Trophoblast cell (in vitro differentiated cells and primary cell): ENCODE measurements around the gene ST6GALNAC3.

Source experiments
- DNase-seq, 2 donors: peaks; one replicate each; pipeline ENCODE4 v3.0.0-alpha.2; 2016
- H2AFZ ChIP-seq: 2 replicates; pipeline ENCODE4 v1.6.1; 2013; ENCODE audit warnings: low read length, moderate library complexity, mild to moderate bottlenecking; ENCODE audit not compliant: insufficient read depth, poor library complexity
- H2AK5ac ChIP-seq: 2 replicates; pipeline ENCODE4 v1.6.1; 2013; ENCODE audit warnings: mild to moderate bottlenecking, low read length
- H2BK120ac ChIP-seq: 2 replicates; pipeline ENCODE4 v1.6.1; 2013; ENCODE audit warnings: low read length, mild to moderate bottlenecking, moderate library complexity; ENCODE audit not compliant: insufficient read depth, poor library complexity
- H2BK12ac ChIP-seq: 2 replicates; pipeline ENCODE4 v1.6.1; 2013; ENCODE audit warnings: mild to moderate bottlenecking, low read length, moderate library complexity
- H2BK5ac ChIP-seq: 2 replicates; pipeline ENCODE4 v1.6.1; 2013; ENCODE audit warnings: low read length, low read depth, moderate library complexity, mild to moderate bottlenecking; ENCODE audit not compliant: poor library complexity
- H3K14ac ChIP-seq: 2 replicates; pipeline ENCODE4 v1.6.1; 2013; ENCODE audit warnings: mild to moderate bottlenecking, low read length
- H3K18ac ChIP-seq: 2 replicates; pipeline ENCODE4 v1.6.1; 2013; ENCODE audit warnings: mild to moderate bottlenecking, low read length
- H3K23ac ChIP-seq: 2 replicates; pipeline ENCODE4 v1.6.1; 2013; ENCODE audit warnings: low read length
- H3K27ac ChIP-seq: 2 replicates; pipeline ENCODE4 v1.5.1; 2013; ENCODE audit warnings: low read depth, mild to moderate bottlenecking, inconsistent platforms, low read length, moderate library complexity
- H3K27me3 ChIP-seq: 2 replicates; pipeline ENCODE4 v1.6.1; 2013; ENCODE audit warnings: inconsistent platforms, mild to moderate bottlenecking, low read length, moderate library complexity; ENCODE audit not compliant: insufficient read depth
- H3K36me3 ChIP-seq, 2 experiments: 1 replicate in 1 of 2; 2 replicates in 1 of 2; pipeline ENCODE4 v1.6.1; 2013; ENCODE audit warnings: low read length in 2 of 2, mild to moderate bottlenecking in 2 of 2, moderate library complexity in 1 of 2; ENCODE audit not compliant: insufficient read depth in 2 of 2, control insufficient read depth in 1 of 2
- H3K4ac ChIP-seq: 2 replicates; pipeline ENCODE4 v1.6.1; 2013; ENCODE audit warnings: low read depth, mild to moderate bottlenecking, low read length, moderate library complexity
- H3K4me1 ChIP-seq, 2 experiments: 1 replicate in 1 of 2; 2 replicates in 1 of 2; pipeline ENCODE4 v1.6.1; 2013; ENCODE audit warnings: low read length in 2 of 2, mild to moderate bottlenecking in 2 of 2, moderate library complexity in 1 of 2; ENCODE audit not compliant: insufficient read depth in 2 of 2, control insufficient read depth in 1 of 2
- H3K4me2 ChIP-seq: 2 replicates; pipeline ENCODE4 v1.6.1; 2013; ENCODE audit warnings: inconsistent platforms, mild to moderate bottlenecking, low read length, moderate library complexity
- H3K4me3 ChIP-seq: 2 replicates; pipeline ENCODE4 v1.5.1; 2013; ENCODE audit warnings: mild to moderate bottlenecking, low read depth, low read length, inconsistent platforms
- H3K79me1 ChIP-seq: one replicate; pipeline ENCODE4 v1.6.1; 2013; ENCODE audit warnings: low read length
- H3K79me2 ChIP-seq: 2 replicates; pipeline ENCODE4 v1.6.1; 2013; ENCODE audit warnings: low read length, mild to moderate bottlenecking; ENCODE audit not compliant: control insufficient read depth, insufficient read depth, poor library complexity
- H3K9ac ChIP-seq: 2 replicates; pipeline ENCODE4 v1.6.1; 2013; ENCODE audit warnings: mild to moderate bottlenecking, low read length
- H3K9me3 ChIP-seq: 2 replicates; pipeline ENCODE4 v1.6.1; 2013; ENCODE audit warnings: low read depth, mild to moderate bottlenecking, control low read depth, inconsistent platforms, low read length; ENCODE audit not compliant: insufficient read depth
- H4K12ac ChIP-seq: 2 replicates; pipeline ENCODE4 v1.6.1; 2013; ENCODE audit warnings: low read depth, mild to moderate bottlenecking, low read length, moderate library complexity
- H4K8ac ChIP-seq: 2 replicates; pipeline ENCODE4 v1.6.1; 2013; ENCODE audit warnings: low read depth, mild to moderate bottlenecking, low read length, moderate library complexity
- H4K91ac ChIP-seq: one replicate; pipeline ENCODE4 v1.6.1; 2013; ENCODE audit warnings: low read depth, mild to moderate bottlenecking, low read length, moderate library complexity
- WGBS: extraction: QIAGEN DNeasy Blood & Tissue Kit; methylation state at CpG from one replicate; pipeline ENCODE4 v1.1.7; 2013; ENCODE audit warnings: missing lambda C conversion rate; ENCODE audit not compliant: insufficient read length, insufficient coverage; ENCODE audit errors: extremely low coverage; 5-methylcytosine and 5-hydroxymethylcytosine counted together

The ST6GALNAC3 gene

GRCh38 chr1:76285578-76286135 lies 211.1 kb downstream of the ST6GALNAC3 start:
- Histone ChIP-seq H3K4me2 (no peak overlapping the region), H2BK12ac (no peak overlapping the region), H3K79me2 (no peaks in the 10 kb centered on the region), H3K4me1 (peaks cover 0 to 1% of the 10 kb centered on the region in 2 experiments), H3K4ac (no peak overlapping the region), H2BK120ac (no peak overlapping the region), H3K14ac (no peak overlapping the region), H2AK5ac (no peak overlapping the region), H3K27me3 (no peaks in the 10 kb centered on the region), H4K12ac (no peak overlapping the region), H2AFZ (no peak overlapping the region), H3K79me1 (no peaks in the 10 kb centered on the region), H3K36me3 (no peaks in the 10 kb centered on the region), H3K23ac (no peak overlapping the region), H3K4me3 (no peak overlapping the region), H4K91ac (no peak overlapping the region), H3K18ac (no peak overlapping the region), H3K27ac (no peak overlapping the region), H3K9ac (no peak overlapping the region), H2BK5ac (no peak overlapping the region), H3K9me3 (no peaks in the 10 kb centered on the region), H4K8ac (no peak overlapping the region)
- no CpG with 5 or more reads among the region's 4 CpGs for WGBS
- no peak for DNase-seq

- no peak for DNase-seq
- Histone ChIP-seq H4K91ac (no peak overlapping the region), H2AK5ac (no peak overlapping the region), H3K36me3 (no peaks in the 10 kb centered on the region), H3K4me2 (no peak overlapping the region), H3K79me1 (no peaks in the 10 kb centered on the region), H3K27ac (no peak overlapping the region), H3K14ac (no peak overlapping the region), H3K9me3 (no peaks in the 10 kb centered on the region), H4K12ac (no peak overlapping the region), H3K9ac (no peak overlapping the region), H3K79me2 (no peaks in the 10 kb centered on the region), H2BK5ac (no peak overlapping the region), H4K8ac (no peak overlapping the region), H3K4ac (no peak overlapping the region), H2BK120ac (no peak overlapping the region), H3K4me3 (no peak overlapping the region), H2AFZ (no peak overlapping the region), H3K18ac (no peak overlapping the region), H3K4me1 (peaks cover 0 to 2% of the 10 kb centered on the region in 2 experiments), H3K27me3 (no peaks in the 10 kb centered on the region), H2BK12ac (no peak overlapping the region), H3K23ac (no peak overlapping the region)
- no CpG with 5 or more reads among the region's 2 CpGs for WGBS
Measured at GRCh38 chr1:76287917-76288316, 213.4 kb downstream of the ST6GALNAC3 start.

- no CpG with 5 or more reads among the region's 5 CpGs for WGBS
- H3K27ac ChIP-seq, result no peak overlapping the region
- no peaks in the 10 kb centered on the region for H3K79me2 ChIP-seq
- H2AK5ac ChIP-seq, result no peak overlapping the region
- H3K27me3 ChIP-seq, result no peaks in the 10 kb centered on the region
- no peak for DNase-seq
- no peak overlapping the region for H3K18ac ChIP-seq
- H3K36me3 ChIP-seq, result no peaks in the 10 kb centered on the region
- no peak overlapping the region for H3K14ac ChIP-seq
- no peak overlapping the region for H4K91ac ChIP-seq
- H2AFZ ChIP-seq, result no peak overlapping the region
- no peak overlapping the region for H3K23ac ChIP-seq
- no peak overlapping the region for H2BK12ac ChIP-seq
- no peaks in the 10 kb centered on the region for H3K79me1 ChIP-seq
- no peak overlapping the region for H2BK120ac ChIP-seq
- H2BK5ac ChIP-seq, result no peak overlapping the region
- H3K4ac ChIP-seq, result no peak overlapping the region
- H3K4me2 ChIP-seq, result no peak overlapping the region
- peaks cover 0 to 2% of the 10 kb centered on the region in 2 experiments for H3K4me1 ChIP-seq
- no peak overlapping the region for H4K8ac ChIP-seq
- no peaks in the 10 kb centered on the region for H3K9me3 ChIP-seq
- no peak overlapping the region for H4K12ac ChIP-seq
- no peak overlapping the region for H3K9ac ChIP-seq
- no peak overlapping the region for H3K4me3 ChIP-seq
Measured at GRCh38 chr1:76288758-76289483, 214.4 kb downstream of the ST6GALNAC3 start.

- no peak for DNase-seq
- Histone ChIP-seq H4K8ac (no peak overlapping the region), H2AK5ac (no peak overlapping the region), H4K12ac (no peak overlapping the region), H3K4me2 (no peak overlapping the region), H3K4ac (no peak overlapping the region), H3K27me3 (no peaks in the 10 kb centered on the region), H2BK120ac (no peak overlapping the region), H2BK12ac (no peak overlapping the region), H3K27ac (no peak overlapping the region), H3K4me3 (no peak overlapping the region), H3K9ac (no peak overlapping the region), H3K9me3 (no peaks in the 10 kb centered on the region), H4K91ac (no peak overlapping the region), H3K79me1 (no peaks in the 10 kb centered on the region), H2BK5ac (no peak overlapping the region), H3K18ac (no peak overlapping the region), H3K14ac (no peak overlapping the region), H3K23ac (no peak overlapping the region), H3K4me1 (peaks cover 0 to 2% of the 10 kb centered on the region in 2 experiments), H3K79me2 (no peaks in the 10 kb centered on the region), H2AFZ (no peak overlapping the region), H3K36me3 (no peaks in the 10 kb centered on the region)
- no CpG with 5 or more reads among the region's 2 CpGs for WGBS
Measured at GRCh38 chr1:76289692-76290091, 215.1 kb downstream of the ST6GALNAC3 start.
